Measurements from ENCODE around the gene ERVV-1. TPM values are rescaled to one million over a fixed set of nuclear protein-coding genes. Genes with fewer than 3 reads are reported as not detected.

The ERVV-1 gene
- total and polyA plus RNA-seq, 2 donors (not counting 3 experiments of a cell fraction or from before 2014, with no cell fraction given): not detected

GRCh38 chr19:52967772-52968171 lies 45.9 kb upstream of the ERVV-1 start:
- Histone ChIP-seq H4K20me1 (replicated peaks; ENCODE audit: control insufficient read depth, extremely low read depth, insufficient read depth, low read length) (no peaks in the 10 kb centered on the region), H3K27me3 (ENCODE audit: control insufficient read depth in 2 of 2, insufficient read depth in 2 of 2, low read length in 2 of 2) (no peaks in the 10 kb centered on the region), H3K4me1 (ENCODE audit: control insufficient read depth, extremely low read depth, insufficient read depth, low read length) (no peaks in the 10 kb centered on the region), H3K9ac (replicated peaks; ENCODE audit: extremely low read depth, insufficient read depth, low read length) (no peak overlapping the region), H3K79me2 (ENCODE audit: control insufficient read depth, insufficient read depth, low read length) (no peaks in the 10 kb centered on the region), H3K4me2 (ENCODE audit: insufficient read depth, low read length) (no peak overlapping the region), H3K9me3 (replicated peaks; ENCODE audit: control insufficient read depth, insufficient read depth, low read length) (peaks cover 6% of the 10 kb centered on the region), H3K36me3 (ENCODE audit: control insufficient read depth in 2 of 2, extremely low read depth in 1 of 2, insufficient read depth in 2 of 2, low read length in 2 of 2) (peaks cover 6 to 10% of the 10 kb centered on the region in 2 experiments), H3K27ac (ENCODE audit: insufficient read depth, low read depth, low read length) (no peak overlapping the region), H3K9me1 (replicated peaks; ENCODE audit: control insufficient read depth, extremely low read depth, insufficient read depth, low read length) (no peaks in the 10 kb centered on the region), H2AFZ (ENCODE audit: low read depth, low read length) (no peak overlapping the region), H3K4me3 (replicated peaks in 1 of 3; ENCODE audit: insufficient read depth in 1 of 3, low read depth in 1 of 3, low read length in 3 of 3) (no peak overlapping the region)
- DNase-seq (ENCODE audit: low read depth, low spot score) (no peak), FAIRE-seq (no peak)
- BruUV-seq (replicated peaks): no TSS peak
- TF ChIP-seq MYC (IDR thresholded peaks at IDR 0.05; ENCODE audit: low read depth, low read length) (no peak), JUN (IDR thresholded peaks at IDR 0.05; ENCODE audit: borderline replicate concordance, insufficient read depth, insufficient read length, low read depth) (no peak), GATA2 (IDR thresholded peaks at IDR 0.05; ENCODE audit: insufficient read depth, insufficient read length, low read depth, low read length) (no peak), CTCF (IDR thresholded peaks at IDR 0.05; ENCODE audit: extremely low read depth in 1 of 2, insufficient read depth in 1 of 2, low read depth in 1 of 2, low read length in 2 of 2) (no peak), POLR2A (IDR thresholded peaks at IDR 0.05; ENCODE audit: low read depth, low read length) (no peak), MAX (IDR thresholded peaks at IDR 0.05; ENCODE audit: insufficient read depth, insufficient read length) (no peak), EZH2 (IDR thresholded peaks at IDR 0.05; ENCODE audit: borderline replicate concordance, low read depth, low read length, severe bottlenecking) (no peak), FOS (IDR thresholded peaks at IDR 0.05; ENCODE audit: borderline replicate concordance, insufficient read depth, low read length) (no peak), POLR2AphosphoS5 (IDR thresholded peaks at IDR 0.05; ENCODE audit: insufficient read depth, low read depth, low read length) (no peak)
- ChIA-PET CTCF (no interaction called here), POLR2A (no interaction called here)
- dilution Hi-C loops (cut with MboI; ENCODE audit: extremely low pct_ligation_motif_present, low sequenced_read_pairs): no loop called here
- intact Hi-C loops (cut with micrococcal nuclease): loop anchor here (10.0 kb wide), 1 partner anchor 233 kb away; the partner anchor contains the start of gene ZNF611
